Liver (tissue), 9 donors: ENCODE data around the gene CCSER2. TPM values are rescaled to one million over a fixed set of nuclear protein-coding genes. Genes with fewer than 3 reads are reported as not detected.

Source experiments
- DNase-seq: peaks from one replicate; pipeline ENCODE4 v3.0.0-alpha.2; 2017; ENCODE audit warnings: low spot score
- H3K27ac ChIP-seq, 2 donors: one replicate each; pipeline ENCODE4 v1.7.0; 2013; ENCODE audit warnings: inconsistent platforms in 2 of 2, low read length in 2 of 2, control low read depth in 1 of 2, low read depth in 1 of 2, mild to moderate bottlenecking in 1 of 2
- H3K27me3 ChIP-seq, 4 donors: one replicate each; pipeline versions ENCODE4 v1.6.1 to v1.7.0; 2013; ENCODE audit warnings: low read length in 3 of 4, inconsistent platforms in 1 of 4, mild to moderate bottlenecking in 1 of 4, moderate library complexity in 1 of 4; ENCODE audit not compliant: control insufficient read depth in 4 of 4, insufficient read depth in 4 of 4
- H3K36me3 ChIP-seq, 4 donors: one replicate each; pipeline versions ENCODE4 v1.6.1 to v1.7.0; 2013; ENCODE audit warnings: low read length in 3 of 4, mild to moderate bottlenecking in 3 of 4, low read depth in 1 of 4, moderate library complexity in 1 of 4; ENCODE audit not compliant: control insufficient read depth in 4 of 4, insufficient read depth in 3 of 4
- H3K4me1 ChIP-seq, 4 donors: one replicate each; pipeline versions ENCODE4 v1.6.1 to v1.7.0; 2013; ENCODE audit warnings: low read length in 3 of 4, mild to moderate bottlenecking in 3 of 4, moderate library complexity in 1 of 4; ENCODE audit not compliant: control insufficient read depth in 4 of 4, insufficient read depth in 4 of 4
- H3K4me3 ChIP-seq, 3 donors: one replicate each; pipeline versions ENCODE4 v1.6.1 to v1.7.0; 2013; ENCODE audit warnings: low read length in 3 of 3, control low read depth in 1 of 3, low read depth in 1 of 3, mild to moderate bottlenecking in 1 of 3
- H3K9ac ChIP-seq, 2 donors: one replicate each; pipeline ENCODE4 v1.7.0; 2013; ENCODE audit warnings: low read length in 2 of 2, mild to moderate bottlenecking in 2 of 2, moderate library complexity in 2 of 2, control low read depth in 1 of 2, low read depth in 1 of 2
- H3K9me3 ChIP-seq, 4 donors: one replicate each; pipeline versions ENCODE4 v1.6.1 to v1.7.0; 2013; ENCODE audit warnings: low read length in 3 of 4; ENCODE audit not compliant: control insufficient read depth in 4 of 4
- EGR1 ChIP-seq, 2 donors: IDR thresholded peaks; 2 replicates each; pipeline ENCODE4 v1.6.1; 2016 to 2018; ENCODE audit warnings: antibody characterized with exemption in 2 of 2, low read depth in 2 of 2
- FOXA1 ChIP-seq: IDR thresholded peaks from 2 replicates; pipeline ENCODE4 v1.6.1; 2016; ENCODE audit warnings: antibody characterized with exemption
- FOXA2 ChIP-seq: IDR thresholded peaks from 2 replicates; pipeline ENCODE4 v1.6.1; 2016; ENCODE audit warnings: antibody characterized with exemption
- GABPA ChIP-seq, 2 donors: IDR thresholded peaks in 1 of 2; conservative IDR thresholded peaks in 1 of 2; 2 replicates each; pipeline ENCODE4 v1.6.1; 2016; ENCODE audit warnings: antibody characterized with exemption in 2 of 2, mild to moderate bottlenecking in 1 of 2, moderate library complexity in 1 of 2
- HNF4A ChIP-seq, 2 donors: conservative IDR thresholded peaks; 2 replicates each; pipeline ENCODE4 v1.6.1; 2016; ENCODE audit warnings: antibody characterized with exemption in 2 of 2, mild to moderate bottlenecking in 2 of 2
- HNF4G ChIP-seq: IDR thresholded peaks from 2 replicates; pipeline ENCODE4 v1.6.1; 2016; ENCODE audit warnings: antibody characterized with exemption
- JUND ChIP-seq, 2 donors: IDR thresholded peaks; 2 replicates each; pipeline ENCODE4 v1.6.1; 2016; ENCODE audit warnings: antibody characterized with exemption in 2 of 2
- NR2F2 ChIP-seq: IDR thresholded peaks from 2 replicates; pipeline ENCODE4 v1.6.1; 2016; ENCODE audit warnings: antibody characterized with exemption
- RAD21 ChIP-seq, 2 donors: IDR thresholded peaks; 2 replicates each; pipeline ENCODE4 v1.6.1; 2016; ENCODE audit warnings: antibody characterized with exemption in 2 of 2, mild to moderate bottlenecking in 2 of 2
- RXRA ChIP-seq, 2 donors: IDR thresholded peaks; 2 replicates each; pipeline ENCODE4 v1.6.1; 2017 to 2018; ENCODE audit warnings: antibody characterized with exemption in 2 of 2, mild to moderate bottlenecking in 1 of 2
- SP1 ChIP-seq: IDR thresholded peaks from 2 replicates; pipeline ENCODE4 v1.6.1; 2018; ENCODE audit warnings: antibody characterized with exemption, mild to moderate bottlenecking
- TAF1 ChIP-seq: conservative IDR thresholded peaks from 2 replicates; pipeline ENCODE4 v1.6.1; 2016; ENCODE audit warnings: antibody characterized with exemption, mild to moderate bottlenecking
- YY1 ChIP-seq: IDR thresholded peaks from 2 replicates; pipeline ENCODE4 v1.6.1; 2016; ENCODE audit warnings: antibody characterized with exemption, mild to moderate bottlenecking
- WGBS: extraction: QIAGEN DNeasy Blood & Tissue Kit; methylation state at CpG from one replicate; pipeline ENCODE4 v1.1.7; 2013; 5-methylcytosine and 5-hydroxymethylcytosine counted together
- polyA plus RNA-seq, 2 donors: library from polyadenylated mRNA; stranded (reverse) in 1 of 2; unstranded in 1 of 2; fragments of 200-250 nt in 1 of 2; fragments of >200 nt in 1 of 2; fragmentation: Nextera tagmentation in 1 of 2; extraction: Ambion mirVana in 1 of 2; gene quantifications; one replicate each; pipeline versions ENCODE4 v1.2.1 to v1.2.3, GENCODE V29; 2013 to 2015
- total RNA-seq, 2 donors: library from RNA; depleted of rRNA; stranded (reverse); fragments of >200 nt; gene quantifications; one replicate each; pipeline ENCODE4 v1.2.3, GENCODE V29; 2014
- TF ChIP-seq, protein P1 (sequence below): IDR thresholded peaks from 2 replicates; pipeline ENCODE4 v1.6.1; 2016; ENCODE audit warnings: antibody characterized with exemption, mild to moderate bottlenecking
- TF ChIP-seq, protein P2 (sequence below): IDR thresholded peaks from 2 replicates; pipeline ENCODE4 v1.6.1; 2016; ENCODE audit warnings: antibody characterized with exemption
- TF ChIP-seq, protein P3 (sequence below): IDR thresholded peaks from 2 replicates; pipeline ENCODE4 v1.6.1; 2016; ENCODE audit warnings: antibody characterized with exemption
- TF ChIP-seq, protein P4 (sequence below): IDR thresholded peaks from 2 replicates; pipeline ENCODE4 v1.6.1; 2016; ENCODE audit warnings: antibody characterized with exemption
- TF ChIP-seq, protein P5 (sequence below): fragments of 150-350 bp; IDR thresholded peaks from 2 replicates; pipeline ENCODE4 v1.5.1; 2017; ENCODE audit warnings: improper control_type of control experiment, low read depth, low read length; ENCODE audit not compliant: missing input control
- donor health status: healthy.
- donor health status: healthy.
- donor health status: healthy.
- donor health status: healthy.
- donor health status: healthy.

Gene CCSER2
- total and polyA plus RNA-seq, 4 donors = 5.6 to 18.2 (median 12.1) TPM

DNA sequence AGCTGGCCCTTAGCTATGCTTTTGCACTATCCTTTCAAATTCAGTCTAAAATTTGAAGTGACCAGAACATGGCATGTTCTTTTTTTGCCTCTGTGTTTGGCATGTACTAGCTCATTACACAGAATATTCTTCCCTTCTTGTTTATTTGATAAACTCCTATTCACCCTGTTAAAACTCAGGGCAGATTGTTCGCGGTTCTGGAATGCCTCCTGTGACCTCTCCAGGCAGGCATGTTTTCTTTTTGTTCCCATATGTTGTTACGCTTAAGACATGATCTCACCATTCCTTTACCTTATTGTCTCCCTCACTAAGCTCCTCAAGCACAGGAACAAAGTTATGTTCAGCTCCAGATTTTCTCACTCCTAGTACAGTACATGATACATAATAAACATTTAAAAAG is 181.7 kb downstream of the CCSER2 start:
- Histone ChIP-seq H3K9me3 (no peaks in the 10 kb centered on the region), H3K4me3 (no peak overlapping the region), H3K36me3 (peaks cover 0 to 6% (median 2%) of the 10 kb centered on the region in 4 donors), H3K27ac (no peak overlapping the region), H3K27me3 (no peaks in the 10 kb centered on the region), H3K4me1 (no peaks in the 10 kb centered on the region), H3K9ac (no peak overlapping the region)
- TF ChIP-seq, protein P1, sequence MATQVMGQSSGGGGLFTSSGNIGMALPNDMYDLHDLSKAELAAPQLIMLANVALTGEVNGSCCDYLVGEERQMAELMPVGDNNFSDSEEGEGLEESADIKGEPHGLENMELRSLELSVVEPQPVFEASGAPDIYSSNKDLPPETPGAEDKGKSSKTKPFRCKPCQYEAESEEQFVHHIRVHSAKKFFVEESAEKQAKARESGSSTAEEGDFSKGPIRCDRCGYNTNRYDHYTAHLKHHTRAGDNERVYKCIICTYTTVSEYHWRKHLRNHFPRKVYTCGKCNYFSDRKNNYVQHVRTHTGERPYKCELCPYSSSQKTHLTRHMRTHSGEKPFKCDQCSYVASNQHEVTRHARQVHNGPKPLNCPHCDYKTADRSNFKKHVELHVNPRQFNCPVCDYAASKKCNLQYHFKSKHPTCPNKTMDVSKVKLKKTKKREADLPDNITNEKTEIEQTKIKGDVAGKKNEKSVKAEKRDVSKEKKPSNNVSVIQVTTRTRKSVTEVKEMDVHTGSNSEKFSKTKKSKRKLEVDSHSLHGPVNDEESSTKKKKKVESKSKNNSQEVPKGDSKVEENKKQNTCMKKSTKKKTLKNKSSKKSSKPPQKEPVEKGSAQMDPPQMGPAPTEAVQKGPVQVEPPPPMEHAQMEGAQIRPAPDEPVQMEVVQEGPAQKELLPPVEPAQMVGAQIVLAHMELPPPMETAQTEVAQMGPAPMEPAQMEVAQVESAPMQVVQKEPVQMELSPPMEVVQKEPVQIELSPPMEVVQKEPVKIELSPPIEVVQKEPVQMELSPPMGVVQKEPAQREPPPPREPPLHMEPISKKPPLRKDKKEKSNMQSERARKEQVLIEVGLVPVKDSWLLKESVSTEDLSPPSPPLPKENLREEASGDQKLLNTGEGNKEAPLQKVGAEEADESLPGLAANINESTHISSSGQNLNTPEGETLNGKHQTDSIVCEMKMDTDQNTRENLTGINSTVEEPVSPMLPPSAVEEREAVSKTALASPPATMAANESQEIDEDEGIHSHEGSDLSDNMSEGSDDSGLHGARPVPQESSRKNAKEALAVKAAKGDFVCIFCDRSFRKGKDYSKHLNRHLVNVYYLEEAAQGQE = no peak
- TF ChIP-seq RXRA (IDR thresholded peaks at IDR 0.05) (no peak), HNF4A (conservative IDR thresholded peaks at IDR 0.05) (no peak), GABPA (IDR thresholded peaks at IDR 0.05 in 1 of 2, conservative IDR thresholded peaks at IDR 0.05 in 1 of 2) (no peak), HNF4G (no peak), FOXA2 (no peak), TAF1 (no peak), RAD21 (IDR thresholded peaks at IDR 0.05) (no peak), JUND (IDR thresholded peaks at IDR 0.05) (no peak), NR2F2 (no peak), SP1 (no peak), YY1 (no peak)
- TF ChIP-seq, protein P2, sequence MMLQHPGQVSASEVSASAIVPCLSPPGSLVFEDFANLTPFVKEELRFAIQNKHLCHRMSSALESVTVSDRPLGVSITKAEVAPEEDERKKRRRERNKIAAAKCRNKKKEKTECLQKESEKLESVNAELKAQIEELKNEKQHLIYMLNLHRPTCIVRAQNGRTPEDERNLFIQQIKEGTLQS = no peak
- TF ChIP-seq, protein P3, sequence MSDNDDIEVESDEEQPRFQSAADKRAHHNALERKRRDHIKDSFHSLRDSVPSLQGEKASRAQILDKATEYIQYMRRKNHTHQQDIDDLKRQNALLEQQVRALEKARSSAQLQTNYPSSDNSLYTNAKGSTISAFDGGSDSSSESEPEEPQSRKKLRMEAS = no peak
- TF ChIP-seq, protein P4, sequence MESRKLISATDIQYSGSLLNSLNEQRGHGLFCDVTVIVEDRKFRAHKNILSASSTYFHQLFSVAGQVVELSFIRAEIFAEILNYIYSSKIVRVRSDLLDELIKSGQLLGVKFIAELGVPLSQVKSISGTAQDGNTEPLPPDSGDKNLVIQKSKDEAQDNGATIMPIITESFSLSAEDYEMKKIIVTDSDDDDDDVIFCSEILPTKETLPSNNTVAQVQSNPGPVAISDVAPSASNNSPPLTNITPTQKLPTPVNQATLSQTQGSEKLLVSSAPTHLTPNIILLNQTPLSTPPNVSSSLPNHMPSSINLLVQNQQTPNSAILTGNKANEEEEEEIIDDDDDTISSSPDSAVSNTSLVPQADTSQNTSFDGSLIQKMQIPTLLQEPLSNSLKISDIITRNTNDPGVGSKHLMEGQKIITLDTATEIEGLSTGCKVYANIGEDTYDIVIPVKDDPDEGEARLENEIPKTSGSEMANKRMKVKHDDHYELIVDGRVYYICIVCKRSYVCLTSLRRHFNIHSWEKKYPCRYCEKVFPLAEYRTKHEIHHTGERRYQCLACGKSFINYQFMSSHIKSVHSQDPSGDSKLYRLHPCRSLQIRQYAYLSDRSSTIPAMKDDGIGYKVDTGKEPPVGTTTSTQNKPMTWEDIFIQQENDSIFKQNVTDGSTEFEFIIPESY = no peak
- TF ChIP-seq, protein P5, sequence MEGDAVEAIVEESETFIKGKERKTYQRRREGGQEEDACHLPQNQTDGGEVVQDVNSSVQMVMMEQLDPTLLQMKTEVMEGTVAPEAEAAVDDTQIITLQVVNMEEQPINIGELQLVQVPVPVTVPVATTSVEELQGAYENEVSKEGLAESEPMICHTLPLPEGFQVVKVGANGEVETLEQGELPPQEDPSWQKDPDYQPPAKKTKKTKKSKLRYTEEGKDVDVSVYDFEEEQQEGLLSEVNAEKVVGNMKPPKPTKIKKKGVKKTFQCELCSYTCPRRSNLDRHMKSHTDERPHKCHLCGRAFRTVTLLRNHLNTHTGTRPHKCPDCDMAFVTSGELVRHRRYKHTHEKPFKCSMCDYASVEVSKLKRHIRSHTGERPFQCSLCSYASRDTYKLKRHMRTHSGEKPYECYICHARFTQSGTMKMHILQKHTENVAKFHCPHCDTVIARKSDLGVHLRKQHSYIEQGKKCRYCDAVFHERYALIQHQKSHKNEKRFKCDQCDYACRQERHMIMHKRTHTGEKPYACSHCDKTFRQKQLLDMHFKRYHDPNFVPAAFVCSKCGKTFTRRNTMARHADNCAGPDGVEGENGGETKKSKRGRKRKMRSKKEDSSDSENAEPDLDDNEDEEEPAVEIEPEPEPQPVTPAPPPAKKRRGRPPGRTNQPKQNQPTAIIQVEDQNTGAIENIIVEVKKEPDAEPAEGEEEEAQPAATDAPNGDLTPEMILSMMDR = no peak
- DNase-seq = no peak
- WGBS = 95% methylated on average over 3 of the region's 3 CpGs

DNA sequence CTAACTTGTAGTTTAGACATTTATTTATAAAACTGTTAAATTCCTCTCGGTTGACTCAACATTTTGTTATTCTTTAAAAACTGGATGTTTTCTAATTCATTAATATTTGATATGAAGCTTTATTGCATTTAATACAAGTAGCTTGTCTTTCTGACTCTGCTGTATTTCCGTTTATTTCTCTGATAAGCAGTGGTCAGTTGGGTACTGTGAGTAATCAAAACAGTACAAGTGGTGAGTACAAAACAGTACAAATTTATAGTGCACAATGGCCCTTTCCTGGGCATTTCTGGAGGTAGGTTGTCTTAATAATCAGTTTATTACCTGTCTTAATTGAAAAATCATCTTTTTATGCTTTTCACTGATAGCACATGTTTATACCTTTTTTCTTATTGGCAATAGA is 182.7 kb downstream of the CCSER2 start:
- 87% methylated on average over 2 of the region's 2 CpGs for WGBS
- no peaks in the 10 kb centered on the region for H3K4me1 ChIP-seq
- no peak overlapping the region for H3K4me3 ChIP-seq
- TF ChIP-seq SP1 (no peak), TAF1 (no peak), HNF4G (no peak), YY1 (no peak), HNF4A (conservative IDR thresholded peaks at IDR 0.05) (no peak), EGR1 (IDR thresholded peaks at IDR 0.05; ENCODE audit: low read depth in 2 of 2) (no peak), GABPA (IDR thresholded peaks at IDR 0.05 in 1 of 2, conservative IDR thresholded peaks at IDR 0.05 in 1 of 2) (no peak), RXRA (IDR thresholded peaks at IDR 0.05) (no peak), FOXA1 (no peak), FOXA2 (no peak)
- TF ChIP-seq, protein P1 = no peak
- TF ChIP-seq, protein P5 = no peak

More for the DNA sequence above, 182.7 kb downstream of the CCSER2 start:
- H3K27me3 ChIP-seq = no peaks in the 10 kb centered on the region
- H3K36me3 ChIP-seq = peaks cover 0 to 7% (median 2%) of the 10 kb centered on the region in 4 donors
- DNase-seq = no peak
- no peak overlapping the region for H3K9ac ChIP-seq
- no peak overlapping the region for H3K27ac ChIP-seq
- no peaks in the 10 kb centered on the region for H3K9me3 ChIP-seq
